ENCODE measurements around the gene PXDN.

Gene PXDN

DNA sequence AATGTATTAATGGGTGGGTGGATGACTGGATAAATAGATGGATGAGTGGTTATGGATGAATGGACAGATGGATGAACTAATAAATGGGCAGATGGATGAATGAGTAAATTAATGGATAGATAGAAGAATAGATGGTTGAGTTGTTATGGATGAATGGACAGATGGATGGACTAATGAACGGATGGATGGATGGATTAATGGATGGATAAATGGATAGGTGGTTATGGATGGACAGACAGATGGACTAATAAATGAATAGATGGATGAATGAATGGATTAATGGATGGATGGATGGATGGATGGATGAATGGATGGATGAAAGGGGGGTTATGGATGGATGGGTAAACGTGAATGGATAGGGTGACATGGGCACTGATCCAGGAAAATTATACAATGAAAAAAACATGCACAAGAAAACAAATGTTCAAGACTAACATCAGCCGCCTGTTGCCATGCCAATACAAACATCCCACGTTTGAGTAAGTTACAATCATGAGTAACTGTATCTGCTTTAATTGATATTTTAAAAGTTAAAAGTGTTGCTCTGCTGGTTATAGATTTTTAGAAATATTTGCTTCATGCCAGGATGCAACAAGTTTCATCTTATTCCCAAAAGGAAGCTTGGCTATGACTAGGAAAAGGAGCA lies 20.8 kb downstream of the PXDN start:
- ATAC-seq = no peak
- TF ChIP-seq PATZ1 (CRISPR knock-in tag; IDR thresholded peaks at IDR 0.05; ENCODE audit: borderline replicate concordance) = no peak
- no peak for TF ChIP-seq GLIS3 (CRISPR knock-in tag; IDR thresholded peaks at IDR 0.05)
- TF ChIP-seq ZNF565 (CRISPR knock-in tag; conservative IDR thresholded peaks at IDR 0.05; ENCODE audit: low read depth) = no peak
- TF ChIP-seq ESRRG (CRISPR knock-in tag; IDR thresholded peaks at IDR 0.05) = no peak
- TF ChIP-seq ISL1 (CRISPR knock-in tag; IDR thresholded peaks at IDR 0.05) = no peak
- TF ChIP-seq ZFP3 (CRISPR knock-in tag; IDR thresholded peaks at IDR 0.05) = no peak
- no peak for TF ChIP-seq PPARA (CRISPR knock-in tag; IDR thresholded peaks at IDR 0.05; ENCODE audit: borderline replicate concordance)
- TF ChIP-seq CSDC2 (CRISPR knock-in tag; IDR thresholded peaks at IDR 0.05) = no peak
- TF ChIP-seq SNAI2 (CRISPR knock-in tag; IDR thresholded peaks at IDR 0.05) = no peak
- TF ChIP-seq RARB (CRISPR knock-in tag; IDR thresholded peaks at IDR 0.05) = no peak
- no peak for TF ChIP-seq ARNTL (CRISPR knock-in tag; IDR thresholded peaks at IDR 0.05; ENCODE audit: borderline replicate concordance, low read depth)
- TF ChIP-seq ZFP30 (CRISPR knock-in tag; IDR thresholded peaks at IDR 0.05) = no peak
- TF ChIP-seq POU6F1 (CRISPR knock-in tag; IDR thresholded peaks at IDR 0.05; ENCODE audit: borderline replicate concordance, low read depth) = no peak
- no peak for TF ChIP-seq OSR1 (CRISPR knock-in tag; IDR thresholded peaks at IDR 0.05)
- TF ChIP-seq TCF4 (CRISPR knock-in tag; IDR thresholded peaks at IDR 0.05; ENCODE audit: borderline replicate concordance) = no peak
- no peak for TF ChIP-seq TSHZ2 (CRISPR knock-in tag; IDR thresholded peaks at IDR 0.05)
- TF ChIP-seq, protein P1, sequence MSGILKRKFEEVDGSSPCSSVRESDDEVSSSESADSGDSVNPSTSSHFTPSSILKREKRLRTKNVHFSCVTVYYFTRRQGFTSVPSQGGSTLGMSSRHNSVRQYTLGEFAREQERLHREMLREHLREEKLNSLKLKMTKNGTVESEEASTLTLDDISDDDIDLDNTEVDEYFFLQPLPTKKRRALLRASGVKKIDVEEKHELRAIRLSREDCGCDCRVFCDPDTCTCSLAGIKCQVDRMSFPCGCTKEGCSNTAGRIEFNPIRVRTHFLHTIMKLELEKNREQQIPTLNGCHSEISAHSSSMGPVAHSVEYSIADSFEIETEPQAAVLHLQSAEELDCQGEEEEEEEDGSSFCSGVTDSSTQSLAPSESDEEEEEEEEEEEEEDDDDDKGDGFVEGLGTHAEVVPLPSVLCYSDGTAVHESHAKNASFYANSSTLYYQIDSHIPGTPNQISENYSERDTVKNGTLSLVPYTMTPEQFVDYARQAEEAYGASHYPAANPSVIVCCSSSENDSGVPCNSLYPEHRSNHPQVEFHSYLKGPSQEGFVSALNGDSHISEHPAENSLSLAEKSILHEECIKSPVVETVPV (CRISPR knock-in tag; IDR thresholded peaks at IDR 0.05) = no peak
- no peak for TF ChIP-seq BACH2 (CRISPR knock-in tag; IDR thresholded peaks at IDR 0.05; ENCODE audit: borderline replicate concordance)
- TF ChIP-seq, protein P2, sequence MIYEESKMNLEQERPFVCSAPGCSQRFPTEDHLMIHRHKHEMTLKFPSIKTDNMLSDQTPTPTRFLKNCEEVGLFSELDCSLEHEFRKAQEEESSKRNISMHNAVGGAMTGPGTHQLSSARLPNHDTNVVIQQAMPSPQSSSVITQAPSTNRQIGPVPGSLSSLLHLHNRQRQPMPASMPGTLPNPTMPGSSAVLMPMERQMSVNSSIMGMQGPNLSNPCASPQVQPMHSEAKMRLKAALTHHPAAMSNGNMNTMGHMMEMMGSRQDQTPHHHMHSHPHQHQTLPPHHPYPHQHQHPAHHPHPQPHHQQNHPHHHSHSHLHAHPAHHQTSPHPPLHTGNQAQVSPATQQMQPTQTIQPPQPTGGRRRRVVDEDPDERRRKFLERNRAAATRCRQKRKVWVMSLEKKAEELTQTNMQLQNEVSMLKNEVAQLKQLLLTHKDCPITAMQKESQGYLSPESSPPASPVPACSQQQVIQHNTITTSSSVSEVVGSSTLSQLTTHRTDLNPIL (CRISPR knock-in tag; IDR thresholded peaks at IDR 0.05; ENCODE audit: low read depth) = no peak

DNA sequence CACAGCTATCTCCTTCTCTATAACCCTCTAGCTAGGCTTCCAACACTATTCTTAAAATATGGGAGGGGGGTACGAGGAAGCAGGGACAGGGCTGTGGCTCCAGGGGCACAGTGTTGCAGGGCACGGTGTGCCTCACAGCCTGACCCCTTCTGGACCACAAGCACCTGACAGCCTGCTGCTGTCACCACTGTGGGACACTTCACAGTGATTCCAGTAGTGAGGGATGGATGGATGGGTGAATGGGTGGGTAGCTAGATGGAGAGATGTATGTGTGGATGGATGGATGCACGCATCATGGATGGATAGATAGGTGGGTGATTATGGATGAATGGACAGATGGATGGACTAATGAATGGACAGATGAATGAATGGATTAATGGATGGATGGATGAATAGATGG lies 21.6 kb downstream of the PXDN start:
- TF ChIP-seq ISL1 (CRISPR knock-in tag; IDR thresholded peaks at IDR 0.05) (no peak), BACH2 (CRISPR knock-in tag; IDR thresholded peaks at IDR 0.05; ENCODE audit: borderline replicate concordance) (no peak), ZC3H10 (CRISPR knock-in tag; IDR thresholded peaks at IDR 0.05) (no peak)
- TF ChIP-seq, protein P2 (CRISPR knock-in tag; IDR thresholded peaks at IDR 0.05; ENCODE audit: low read depth) = no peak

More for the DNA sequence above, 21.6 kb downstream of the PXDN start:
- ATAC-seq = no peak
